Measurements from ENCODE around the gene AGAP2. TPM values are rescaled to one million over a fixed set of nuclear protein-coding genes. Genes with fewer than 3 reads are reported as not detected.

The AGAP2 gene
- total and polyA plus RNA-seq, 2 of the 13 experiments (the other 11 are each of a cell fraction or from before 2014, with no cell fraction given), result 0.38 to 0.45 TPM

DNA sequence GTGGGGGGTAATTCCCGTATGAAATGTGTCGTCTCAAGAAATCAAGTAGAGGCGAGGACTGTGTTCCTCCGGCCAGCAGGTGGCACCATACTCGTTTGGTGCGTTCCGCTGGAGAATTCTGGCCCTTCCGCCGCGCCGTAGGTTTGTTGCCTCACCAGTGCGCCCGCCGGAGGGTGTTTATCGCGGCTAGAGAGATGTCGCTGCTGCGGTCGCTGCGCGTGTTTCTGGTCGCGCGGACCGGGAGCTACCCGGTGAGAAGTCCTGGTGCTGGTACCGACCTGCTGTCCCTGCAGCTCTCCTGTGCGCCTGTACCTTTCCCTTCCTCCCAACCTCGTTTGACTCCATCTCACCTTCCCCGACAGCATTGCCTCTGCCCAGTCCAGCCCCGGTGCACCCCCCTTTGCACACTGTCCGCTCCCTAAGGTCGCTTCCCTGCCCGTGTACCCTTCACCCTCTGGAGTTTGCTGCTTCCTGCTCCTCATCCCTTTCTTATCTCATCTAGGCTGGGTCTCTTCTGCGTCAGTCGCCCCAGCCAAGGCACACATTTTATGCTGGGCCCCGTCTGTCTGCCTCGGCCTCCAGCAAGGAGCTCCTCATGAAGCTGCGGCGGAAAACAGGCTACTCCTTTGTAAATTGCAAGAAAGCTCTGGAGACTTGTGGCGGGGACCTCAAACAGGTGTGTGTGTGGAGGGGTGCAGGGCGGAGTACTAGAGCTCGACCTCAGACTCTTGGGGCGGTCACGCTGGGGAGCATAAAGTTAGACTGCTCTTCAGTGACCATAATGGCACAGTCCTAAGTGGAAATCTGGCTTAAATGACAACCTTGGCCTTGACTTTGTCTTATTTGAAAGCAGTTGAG, 44.3 kb upstream of the AGAP2 start, which contains the start of gene TSFM (continued):
- TF ChIP-seq, protein P1, sequence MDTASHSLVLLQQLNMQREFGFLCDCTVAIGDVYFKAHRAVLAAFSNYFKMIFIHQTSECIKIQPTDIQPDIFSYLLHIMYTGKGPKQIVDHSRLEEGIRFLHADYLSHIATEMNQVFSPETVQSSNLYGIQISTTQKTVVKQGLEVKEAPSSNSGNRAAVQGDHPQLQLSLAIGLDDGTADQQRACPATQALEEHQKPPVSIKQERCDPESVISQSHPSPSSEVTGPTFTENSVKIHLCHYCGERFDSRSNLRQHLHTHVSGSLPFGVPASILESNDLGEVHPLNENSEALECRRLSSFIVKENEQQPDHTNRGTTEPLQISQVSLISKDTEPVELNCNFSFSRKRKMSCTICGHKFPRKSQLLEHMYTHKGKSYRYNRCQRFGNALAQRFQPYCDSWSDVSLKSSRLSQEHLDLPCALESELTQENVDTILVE (CRISPR knock-in tag; IDR thresholded peaks at IDR 0.05), result peak; percentile 87
- no peak for TF ChIP-seq ZNF530 (CRISPR knock-in tag; IDR thresholded peaks at IDR 0.05; ENCODE audit: low read depth)
- TF ChIP-seq ZNF101 (CRISPR knock-in tag; IDR thresholded peaks at IDR 0.05; ENCODE audit: borderline replicate concordance, low read depth), result no peak; the same call in 1 of the 2 replicates
- no peak for TF ChIP-seq SP1 (IDR thresholded peaks at IDR 0.05)
- TF ChIP-seq SP1 (CRISPR knock-in tag; IDR thresholded peaks at IDR 0.05), result peak; percentile 70
- TF ChIP-seq ONECUT2 (CRISPR knock-in tag; IDR thresholded peaks at IDR 0.05), result no peak
- no peak for TF ChIP-seq KLF12 (CRISPR knock-in tag; IDR thresholded peaks at IDR 0.05; ENCODE audit: borderline replicate concordance)
- peak; percentile 70; the same call in 1 of the 2 replicates for TF ChIP-seq MEF2D (CRISPR knock-in tag; IDR thresholded peaks at IDR 0.05)
- TF ChIP-seq ZNF619 (CRISPR knock-in tag; IDR thresholded peaks at IDR 0.05), result no peak
- TF ChIP-seq NR1H2 (CRISPR knock-in tag; IDR thresholded peaks at IDR 0.05; ENCODE audit: borderline replicate concordance, low read depth), result no peak
- 0 out of 2 replicates have a peak, but pooled peaks have one; percentile 41 for TF ChIP-seq RELA (CRISPR knock-in tag; IDR thresholded peaks at IDR 0.05)
- no peak for TF ChIP-seq ZNF446 (CRISPR knock-in tag; IDR thresholded peaks at IDR 0.05)
- TF ChIP-seq, protein P2, sequence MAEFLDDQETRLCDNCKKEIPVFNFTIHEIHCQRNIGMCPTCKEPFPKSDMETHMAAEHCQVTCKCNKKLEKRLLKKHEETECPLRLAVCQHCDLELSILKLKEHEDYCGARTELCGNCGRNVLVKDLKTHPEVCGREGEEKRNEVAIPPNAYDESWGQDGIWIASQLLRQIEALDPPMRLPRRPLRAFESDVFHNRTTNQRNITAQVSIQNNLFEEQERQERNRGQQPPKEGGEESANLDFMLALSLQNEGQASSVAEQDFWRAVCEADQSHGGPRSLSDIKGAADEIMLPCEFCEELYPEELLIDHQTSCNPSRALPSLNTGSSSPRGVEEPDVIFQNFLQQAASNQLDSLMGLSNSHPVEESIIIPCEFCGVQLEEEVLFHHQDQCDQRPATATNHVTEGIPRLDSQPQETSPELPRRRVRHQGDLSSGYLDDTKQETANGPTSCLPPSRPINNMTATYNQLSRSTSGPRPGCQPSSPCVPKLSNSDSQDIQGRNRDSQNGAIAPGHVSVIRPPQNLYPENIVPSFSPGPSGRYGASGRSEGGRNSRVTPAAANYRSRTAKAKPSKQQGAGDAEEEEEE (CRISPR knock-in tag; IDR thresholded peaks at IDR 0.05; ENCODE audit: borderline replicate concordance), result peak; percentile 84; the same call in 1 of the 2 replicates
- no peak for TF ChIP-seq ZNF136 (CRISPR knock-in tag; IDR thresholded peaks at IDR 0.05; ENCODE audit: low read depth)
- no peak for TF ChIP-seq SRSF9 (IDR thresholded peaks at IDR 0.05; ENCODE audit: borderline replicate concordance, insufficient read depth, low read depth, low read length, poor library complexity, severe bottlenecking)
- no peak for TF ChIP-seq ATM (IDR thresholded peaks at IDR 0.05; ENCODE audit: borderline replicate concordance)
- no peak for TF ChIP-seq ZNF260 (CRISPR knock-in tag; IDR thresholded peaks at IDR 0.05; ENCODE audit: borderline replicate concordance, low read depth)
- TF ChIP-seq SALL2 (CRISPR knock-in tag; IDR thresholded peaks at IDR 0.05), result peak; percentile 69; the same call in 1 of the 2 replicates
- no peak for TF ChIP-seq KLF13 (CRISPR knock-in tag; IDR thresholded peaks at IDR 0.05)
- 0 out of 2 replicates have a peak, but pooled peaks have one; percentile 34 for TF ChIP-seq ZNF547 (CRISPR knock-in tag; IDR thresholded peaks at IDR 0.05)
- TF ChIP-seq MEIS2 (CRISPR knock-in tag; IDR thresholded peaks at IDR 0.05), result peak; percentile 55; the same call in 1 of the 2 replicates
- TF ChIP-seq SCMH1 (CRISPR knock-in tag; IDR thresholded peaks at IDR 0.05; ENCODE audit: borderline replicate concordance), result no peak
- TF ChIP-seq RFX5 (IDR thresholded peaks at IDR 0.05; ENCODE audit: low read depth, low read length), result no peak
- TF ChIP-seq TAF1 (CRISPR knock-in tag; IDR thresholded peaks at IDR 0.05), result peak; percentile 89
- TF ChIP-seq MTA1 (CRISPR knock-in tag; IDR thresholded peaks at IDR 0.05; ENCODE audit: borderline replicate concordance), result no peak
- no peak for TF ChIP-seq MAFK (conservative IDR thresholded peaks at IDR 0.05 in 1 of 2, IDR thresholded peaks at IDR 0.05 in 1 of 2; ENCODE audit: low read length in 2 of 2)
- peak; percentile 38 for TF ChIP-seq TAF15 (IDR thresholded peaks at IDR 0.05; ENCODE audit: low read depth, low read length, poor library complexity, severe bottlenecking)
